HEK293 (cell line): ENCODE data around the gene RNU1-2.

ENCODE experiments used
- EGR2 ChIP-seq: fragments of 450-650 bp; formaldehyde crosslinking; IDR thresholded peaks from 2 replicates; pipeline ENCODE4 v1.5.1; 2016; ENCODE audit warnings: low read depth, missing biosample characterization, missing genetic modification characterization
- GFI1B ChIP-seq: fragments of 450-650 bp; formaldehyde crosslinking; IDR thresholded peaks from 2 replicates; pipeline ENCODE4 v1.5.1; 2016; ENCODE audit warnings: missing biosample characterization, missing genetic modification characterization
- GLI4 ChIP-seq: fragments of 450-650 bp; formaldehyde crosslinking; IDR thresholded peaks from 2 replicates; pipeline ENCODE4 v1.5.1; 2016; ENCODE audit warnings: missing biosample characterization, missing genetic modification characterization
- HOXC10 ChIP-seq: sonication (generic); formaldehyde crosslinking; IDR thresholded peaks from 2 replicates; pipeline ENCODE4 v1.8.1; 2023; ENCODE audit warnings: mild to moderate bottlenecking, missing genetic modification reagents
- KLF8 ChIP-seq: fragments of 450-650 bp; formaldehyde crosslinking; IDR thresholded peaks from 2 replicates; pipeline ENCODE4 v1.5.1; 2016; ENCODE audit warnings: missing biosample characterization, missing genetic modification characterization
- KLF9 ChIP-seq: fragments of 450-650 bp; formaldehyde crosslinking; IDR thresholded peaks from 2 replicates; pipeline ENCODE4 v1.5.1; 2016; ENCODE audit warnings: missing biosample characterization, missing genetic modification characterization, low read depth
- MEIS1 ChIP-seq: sonication (generic); formaldehyde crosslinking; IDR thresholded peaks from 2 replicates; pipeline ENCODE4 v1.8.1; 2022; ENCODE audit warnings: missing genetic modification reagents, mild to moderate bottlenecking, borderline replicate concordance
- OVOL3 ChIP-seq: fragments of 450-650 bp; formaldehyde crosslinking; IDR thresholded peaks from 2 replicates; pipeline ENCODE4 v1.5.1; 2016; ENCODE audit warnings: missing biosample characterization, missing genetic modification characterization
- PRDM10 ChIP-seq: fragments of 450-650 bp; formaldehyde crosslinking; IDR thresholded peaks from 2 replicates; pipeline ENCODE4 v1.5.1; 2016; ENCODE audit warnings: missing biosample characterization, missing genetic modification characterization
- SETDB1 ChIP-seq: IDR thresholded peaks from one replicate; pipeline ENCODE4 v1.6.1; 2017; ENCODE audit warnings: mild to moderate bottlenecking, low read length, moderate library complexity, mixed read lengths; ENCODE audit not compliant: insufficient read length
- SP2 ChIP-seq: fragments of 450-650 bp; formaldehyde crosslinking; IDR thresholded peaks from 2 replicates; pipeline ENCODE4 v1.5.1; 2016; ENCODE audit warnings: missing biosample characterization, missing genetic modification characterization
- ZBTB17 ChIP-seq: fragments of 450-650 bp; formaldehyde crosslinking; IDR thresholded peaks from 2 replicates; pipeline ENCODE4 v1.5.1; 2016; ENCODE audit warnings: missing biosample characterization, missing genetic modification characterization
- ZBTB44 ChIP-seq: fragments of 450-650 bp; IDR thresholded peaks from 2 replicates; pipeline ENCODE4 v1.5.1; 2018; ENCODE audit warnings: missing biosample characterization, mild to moderate bottlenecking, missing genetic modification characterization
- ZFHX2 ChIP-seq: fragments of 450-650 bp; formaldehyde crosslinking; conservative IDR thresholded peaks from 2 replicates; pipeline ENCODE4 v1.5.1; 2016; ENCODE audit warnings: missing biosample characterization, missing genetic modification characterization
- ZFP69B ChIP-seq: fragments of 450-650 bp; formaldehyde crosslinking; IDR thresholded peaks from 2 replicates; pipeline ENCODE4 v1.5.1; 2016; ENCODE audit warnings: missing biosample characterization, missing genetic modification characterization
- ZIC2 ChIP-seq: fragments of 450-650 bp; formaldehyde crosslinking; IDR thresholded peaks from 2 replicates; pipeline ENCODE4 v1.5.1; 2016; ENCODE audit warnings: missing biosample characterization, missing genetic modification characterization
- ZNF121 ChIP-seq: fragments of 450-650 bp; formaldehyde crosslinking; IDR thresholded peaks from 2 replicates; pipeline ENCODE4 v1.5.1; 2016; ENCODE audit warnings: missing biosample characterization, missing genetic modification characterization
- ZNF184 ChIP-seq: fragments of 450-650 bp; IDR thresholded peaks from 2 replicates; pipeline ENCODE4 v1.5.1; 2018; ENCODE audit warnings: missing biosample characterization, mild to moderate bottlenecking, missing genetic modification characterization
- ZNF23 ChIP-seq: fragments of 450-650 bp; formaldehyde crosslinking; IDR thresholded peaks from 2 replicates; pipeline ENCODE4 v1.5.1; 2016; ENCODE audit warnings: missing biosample characterization, missing genetic modification characterization, borderline replicate concordance
- ZNF324 ChIP-seq: fragments of 450-650 bp; formaldehyde crosslinking; IDR thresholded peaks from 2 replicates; pipeline ENCODE4 v1.5.1; 2016; ENCODE audit warnings: missing biosample characterization, missing genetic modification characterization
- ZNF514 ChIP-seq: fragments of 450-650 bp; formaldehyde crosslinking; IDR thresholded peaks from 2 replicates; pipeline ENCODE4 v1.5.1; 2016; ENCODE audit warnings: missing biosample characterization, missing genetic modification characterization
- ZNF529 ChIP-seq: fragments of 450-650 bp; formaldehyde crosslinking; IDR thresholded peaks from 2 replicates; pipeline ENCODE4 v1.5.1; 2017; ENCODE audit warnings: missing genetic modification characterization, missing biosample characterization; ENCODE audit not compliant: insufficient replicate concordance
- ZNF555 ChIP-seq: fragments of 450-650 bp; formaldehyde crosslinking; conservative IDR thresholded peaks from 2 replicates; pipeline ENCODE4 v1.5.1; 2017; ENCODE audit warnings: missing biosample characterization, mild to moderate bottlenecking, missing genetic modification characterization, inconsistent platforms
- ZNF558 ChIP-seq: fragments of 450-650 bp; formaldehyde crosslinking; IDR thresholded peaks from 2 replicates; pipeline ENCODE4 v1.5.1; 2016; ENCODE audit warnings: missing biosample characterization, missing genetic modification characterization
- ZNF600 ChIP-seq: fragments of 450-650 bp; formaldehyde crosslinking; IDR thresholded peaks from 2 replicates; pipeline ENCODE4 v1.5.1; 2016; ENCODE audit warnings: missing biosample characterization, missing genetic modification characterization
- ZNF660 ChIP-seq: fragments of 450-650 bp; IDR thresholded peaks from 2 replicates; pipeline ENCODE4 v1.5.1; 2018; ENCODE audit warnings: missing biosample characterization, mild to moderate bottlenecking, missing genetic modification characterization
- ZNF670 ChIP-seq: fragments of 450-650 bp; formaldehyde crosslinking; IDR thresholded peaks from 2 replicates; pipeline ENCODE4 v1.5.1; 2016; ENCODE audit warnings: missing biosample characterization, missing genetic modification characterization, low read depth
- ZNF785 ChIP-seq: fragments of 450-650 bp; formaldehyde crosslinking; IDR thresholded peaks from 2 replicates; pipeline ENCODE4 v1.5.1; 2016; ENCODE audit warnings: missing biosample characterization, missing genetic modification characterization
- TF ChIP-seq, protein P1 (sequence below): fragments of 450-650 bp; formaldehyde crosslinking; IDR thresholded peaks from 2 replicates; pipeline ENCODE4 v1.5.1; 2016; ENCODE audit warnings: missing biosample characterization, missing genetic modification characterization
- TF ChIP-seq, protein P2 (sequence below): sonication (generic); formaldehyde crosslinking; IDR thresholded peaks from 2 replicates; pipeline ENCODE4 v1.8.1; 2022; ENCODE audit warnings: mild to moderate bottlenecking, moderate library complexity, missing genetic modification reagents

Gene RNU1-2

DNA sequence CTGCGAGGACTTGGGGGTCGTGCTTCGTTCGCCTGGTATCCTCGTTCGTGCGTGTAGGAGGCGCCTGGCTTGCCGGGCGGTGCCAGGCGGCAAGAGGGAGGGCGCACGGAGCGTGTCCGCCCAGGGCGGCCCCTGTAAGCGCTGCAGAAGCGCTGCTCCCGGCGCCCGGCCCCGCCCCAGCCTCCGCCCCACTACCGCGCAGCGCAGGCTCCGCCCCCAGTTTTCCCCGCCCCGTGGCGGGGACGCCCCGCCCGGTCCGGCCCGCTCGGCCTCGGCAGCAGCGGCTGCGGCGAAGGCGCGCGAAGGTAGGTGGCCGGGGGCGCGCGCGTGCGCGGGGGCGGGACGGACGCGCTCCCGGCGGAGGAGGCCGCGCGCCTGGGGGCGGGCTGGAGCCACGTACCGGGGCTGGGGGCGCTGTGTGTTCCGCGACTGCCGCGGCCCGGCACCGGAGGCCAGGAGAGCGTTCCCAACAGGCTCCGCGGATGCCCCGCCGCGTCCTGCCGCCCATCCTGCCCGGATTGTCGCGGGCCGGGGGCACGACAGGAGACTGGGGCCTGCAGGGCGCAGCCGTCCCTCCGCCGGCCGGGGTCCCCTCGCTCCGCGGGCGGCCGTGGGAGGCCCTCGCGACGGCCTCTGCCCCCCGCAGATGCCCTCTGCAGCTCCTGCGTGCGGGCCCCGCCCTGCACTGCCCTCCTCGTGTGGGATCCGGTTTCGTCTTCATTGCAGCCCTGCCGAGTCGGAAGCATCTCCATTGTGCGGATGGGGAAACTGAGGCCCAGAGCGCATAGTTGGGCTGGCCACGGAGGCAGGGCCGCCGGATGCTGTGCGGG is 18.3 kb downstream of the RNU1-2 start (continued):
- TF ChIP-seq ZNF324 (no peak), ZNF555 (no peak), ZNF514 (tag by site-specific recombination) (no peak), ZNF670 (no peak), GFI1B (tag by site-specific recombination) (no peak), ZIC2 (peak; percentile 86), GLI4 (tag by site-specific recombination) (no peak), ZNF600 (tag by site-specific recombination) (0 out of 2 replicates have a peak, but pooled peaks have one; percentile 3), SP2 (peak; percentile 74), HOXC10 (CRISPR knock-in tag) (no peak), MEIS1 (no peak), ZNF121 (tag by site-specific recombination) (no peak), OVOL3 (tag by site-specific recombination) (no peak), ZNF558 (tag by site-specific recombination) (no peak), EGR2 (no peak; the same call in 1 of the 2 replicates), ZNF529 (tag by site-specific recombination) (no peak), ZFP69B (tag by site-specific recombination) (0 out of 2 replicates have a peak, but pooled peaks have one; percentile 16), SETDB1 (peak; percentile 16), PRDM10 (tag by site-specific recombination) (peak; percentile 66; the same call in 1 of the 2 replicates), ZBTB17 (tag by site-specific recombination) (peak; percentile 25), ZNF184 (tag by site-specific recombination) (peak; percentile 45; the same call in 1 of the 2 replicates), ZNF660 (peak; percentile 48; the same call in 1 of the 2 replicates), ZFHX2 (tag by site-specific recombination) (peak; percentile 74; the same call in 1 of the 2 replicates), ZBTB44 (tag by site-specific recombination) (no peak), ZNF23 (no peak), KLF8 (peak; percentile 93), ZNF785 (0 out of 2 replicates have a peak, but pooled peaks have one; percentile 49), KLF9 (tag by site-specific recombination) (peak; percentile 65)
- TF ChIP-seq, protein P1, sequence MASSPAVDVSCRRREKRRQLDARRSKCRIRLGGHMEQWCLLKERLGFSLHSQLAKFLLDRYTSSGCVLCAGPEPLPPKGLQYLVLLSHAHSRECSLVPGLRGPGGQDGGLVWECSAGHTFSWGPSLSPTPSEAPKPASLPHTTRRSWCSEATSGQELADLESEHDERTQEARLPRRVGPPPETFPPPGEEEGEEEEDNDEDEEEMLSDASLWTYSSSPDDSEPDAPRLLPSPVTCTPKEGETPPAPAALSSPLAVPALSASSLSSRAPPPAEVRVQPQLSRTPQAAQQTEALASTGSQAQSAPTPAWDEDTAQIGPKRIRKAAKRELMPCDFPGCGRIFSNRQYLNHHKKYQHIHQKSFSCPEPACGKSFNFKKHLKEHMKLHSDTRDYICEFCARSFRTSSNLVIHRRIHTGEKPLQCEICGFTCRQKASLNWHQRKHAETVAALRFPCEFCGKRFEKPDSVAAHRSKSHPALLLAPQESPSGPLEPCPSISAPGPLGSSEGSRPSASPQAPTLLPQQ (tag by site-specific recombination) = peak; percentile 47
- TF ChIP-seq, protein P2, sequence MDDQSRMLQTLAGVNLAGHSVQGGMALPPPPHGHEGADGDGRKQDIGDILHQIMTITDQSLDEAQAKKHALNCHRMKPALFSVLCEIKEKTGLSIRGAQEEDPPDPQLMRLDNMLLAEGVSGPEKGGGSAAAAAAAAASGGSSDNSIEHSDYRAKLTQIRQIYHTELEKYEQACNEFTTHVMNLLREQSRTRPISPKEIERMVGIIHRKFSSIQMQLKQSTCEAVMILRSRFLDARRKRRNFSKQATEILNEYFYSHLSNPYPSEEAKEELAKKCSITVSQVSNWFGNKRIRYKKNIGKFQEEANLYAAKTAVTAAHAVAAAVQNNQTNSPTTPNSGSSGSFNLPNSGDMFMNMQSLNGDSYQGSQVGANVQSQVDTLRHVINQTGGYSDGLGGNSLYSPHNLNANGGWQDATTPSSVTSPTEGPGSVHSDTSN (CRISPR knock-in tag) = 0 out of 2 replicates have a peak, but pooled peaks have one; percentile 24
